Hepatocyte (in vitro differentiated cells): Measurements from ENCODE around the gene IGSF10. TPM values are rescaled to one million over a fixed set of nuclear protein-coding genes. Genes with fewer than 3 reads are reported as not detected.

Source experiments
- DNase-seq: peaks from one replicate; pipeline ENCODE4 v3.0.0-alpha.2; 2016; ENCODE audit warnings: low spot score
- H2AFZ ChIP-seq: fragments of 200-600 bp; sonication (generic); 2 replicates; pipeline ENCODE4 v1.6.0; 2016; ENCODE audit warnings: antibody characterized with exemption, mild to moderate bottlenecking
- H3K27ac ChIP-seq: fragments of 200-600 bp; sonication (generic); 2 replicates; pipeline ENCODE4 v1.5.1; 2016; ENCODE audit warnings: mild to moderate bottlenecking
- H3K27me3 ChIP-seq: fragments of 200-600 bp; sonication (generic); 2 replicates; pipeline ENCODE4 v1.6.1; 2016
- H3K36me3 ChIP-seq: fragments of 200-600 bp; sonication (generic); replicated peaks from 2 replicates; pipeline ENCODE4 v1.5.1; 2016; ENCODE audit warnings: low read depth; ENCODE audit not compliant: insufficient read depth
- H3K4me1 ChIP-seq: fragments of 200-600 bp; sonication (generic); 2 replicates; pipeline ENCODE4 v1.5.1; 2016; ENCODE audit warnings: mild to moderate bottlenecking, moderate library complexity; ENCODE audit not compliant: insufficient read depth
- H3K4me2 ChIP-seq: fragments of 200-600 bp; sonication (generic); 2 replicates; pipeline ENCODE4 v1.6.0; 2016
- H3K4me3 ChIP-seq: fragments of 200-600 bp; sonication (generic); 2 replicates; pipeline ENCODE4 v1.5.1; 2016; ENCODE audit warnings: mild to moderate bottlenecking
- H3K79me2 ChIP-seq: fragments of 200-600 bp; sonication (generic); 2 replicates; pipeline ENCODE4 v1.6.0; 2017; ENCODE audit warnings: mild to moderate bottlenecking
- H3K9me2 ChIP-seq: fragments of 200-600 bp; sonication (generic); replicated peaks from 2 replicates; pipeline ENCODE4 v1.6.0; 2017; ENCODE audit warnings: mild to moderate bottlenecking; ENCODE audit not compliant: insufficient read depth
- H3K9me3 ChIP-seq: fragments of 200-600 bp; sonication (generic); 2 replicates; pipeline ENCODE4 v1.5.1; 2016; ENCODE audit warnings: low read depth, mild to moderate bottlenecking
- H4K20me1 ChIP-seq: fragments of 200-600 bp; sonication (generic); 2 replicates; pipeline ENCODE4 v1.6.0; 2016; ENCODE audit warnings: mild to moderate bottlenecking; ENCODE audit not compliant: insufficient read depth, poor library complexity, severe bottlenecking
- CTCF ChIP-seq: fragments of 200-600 bp; sonication (generic); IDR thresholded peaks from 2 replicates; pipeline ENCODE4 v1.5.1; 2016; ENCODE audit warnings: antibody characterized with exemption, mild to moderate bottlenecking; ENCODE audit not compliant: poor library complexity
- EZH2 ChIP-seq: fragments of 200-600 bp; sonication (generic); IDR thresholded peaks from 2 replicates; pipeline ENCODE4 v1.6.1; 2016; ENCODE audit warnings: antibody characterized with exemption, mild to moderate bottlenecking, borderline replicate concordance
- EZH2phosphoT487 ChIP-seq: fragments of 200-600 bp; sonication (generic); IDR thresholded peaks from one replicate; pipeline ENCODE4 v1.6.1; 2018; ENCODE audit warnings: antibody characterized with exemption, mild to moderate bottlenecking, low read depth, moderate library complexity; ENCODE audit not compliant: unreplicated experiment, severe bottlenecking
- WGBS: methylation state at CpG from one replicate; pipeline ENCODE4 v1.1.6; 2016; ENCODE audit warnings: low lambda C conversion rate; ENCODE audit errors: missing lambda C conversion rate; 5-methylcytosine and 5-hydroxymethylcytosine counted together
- polyA plus RNA-seq: library from polyadenylated mRNA; unstranded; fragments of >200 nt; fragmentation: Nextera tagmentation; extraction: Ambion mirVana; gene quantifications from 2 replicates; pipeline ENCODE4 v1.2.1, GENCODE V29; 2016
- total RNA-seq: library from RNA; depleted of rRNA; stranded (reverse); fragments of >200 nt; gene quantifications from 2 replicates; pipeline ENCODE4 v1.2.3, GENCODE V29; 2014

IGSF10 gene
- total and polyA plus RNA-seq, 2 experiments from 2014 or later = 0.75 to 1.4 TPM

DNA sequence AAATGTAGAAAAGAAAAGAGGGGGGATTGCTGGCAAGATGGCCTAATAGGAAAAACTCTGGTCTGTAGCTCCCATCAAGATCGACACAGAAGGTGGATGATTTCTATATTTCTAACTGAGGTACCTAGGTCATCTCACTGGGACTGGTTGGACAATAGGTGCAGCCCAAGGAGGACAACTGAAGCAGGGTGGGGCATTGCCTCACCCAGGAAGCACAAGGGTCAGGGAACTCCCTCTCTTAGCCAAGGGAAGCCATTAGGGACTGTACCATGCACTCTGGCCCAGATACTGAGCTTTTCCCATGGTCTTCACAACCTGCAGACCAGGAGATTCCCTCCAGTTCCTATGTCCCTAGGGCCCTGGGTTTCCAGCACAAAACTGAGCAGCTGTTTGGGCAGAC lies 22.6 kb upstream of the IGSF10 start:
- no peaks in the 10 kb centered on the region for H3K27me3 ChIP-seq
- H3K4me3 ChIP-seq = no peak overlapping the region
- H3K36me3 ChIP-seq = no peaks in the 10 kb centered on the region
- no peak overlapping the region for H3K27ac ChIP-seq
- no peaks in the 10 kb centered on the region for H3K4me1 ChIP-seq
- H2AFZ ChIP-seq = no peak overlapping the region
- no peak for DNase-seq
- no peak for TF ChIP-seq EZH2phosphoT487
- no peak for TF ChIP-seq EZH2
- no peak for TF ChIP-seq CTCF
- H3K9me2 ChIP-seq = no peaks in the 10 kb centered on the region
- H3K9me3 ChIP-seq = peaks cover 5% of the 10 kb centered on the region
- 96% methylated on average over 1 of the region's 1 CpG for WGBS
- no peaks in the 10 kb centered on the region for H4K20me1 ChIP-seq
- no peak overlapping the region for H3K4me2 ChIP-seq
- H3K79me2 ChIP-seq = no peaks in the 10 kb centered on the region

DNA sequence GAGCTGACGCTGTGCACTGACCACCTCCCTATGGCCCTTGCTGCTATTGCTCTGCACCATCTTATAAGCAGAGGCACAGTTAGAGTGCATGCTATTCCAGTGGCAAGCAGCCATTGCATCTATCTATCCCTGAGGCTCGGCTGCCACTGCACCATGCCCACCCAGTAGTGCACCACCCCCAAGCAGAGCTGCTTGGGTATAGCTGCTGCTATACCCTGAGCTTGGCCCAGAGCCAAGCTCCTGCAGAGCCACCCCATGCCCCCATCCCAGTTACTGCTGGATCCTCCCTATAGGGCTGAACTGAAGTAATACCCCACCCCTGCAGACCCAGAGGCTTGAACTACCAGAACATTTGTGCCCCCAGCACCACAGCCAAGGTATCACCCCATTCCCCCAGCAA lies 19.6 kb upstream of the IGSF10 start:
- no peak overlapping the region for H3K4me3 ChIP-seq
- H3K27me3 ChIP-seq = no peaks in the 10 kb centered on the region
- peaks cover 5% of the 10 kb centered on the region for H3K9me3 ChIP-seq
- 95% methylated on average over 2 of the region's 2 CpGs for WGBS
- H4K20me1 ChIP-seq = no peaks in the 10 kb centered on the region
- no peak overlapping the region for H3K4me2 ChIP-seq
- no peak for DNase-seq
- no peak overlapping the region for H3K27ac ChIP-seq
- H2AFZ ChIP-seq = no peak overlapping the region
- TF ChIP-seq EZH2phosphoT487 (no peak), CTCF (no peak), EZH2 (no peak)
- H3K4me1 ChIP-seq = peaks cover 7% of the 10 kb centered on the region
- H3K79me2 ChIP-seq = no peaks in the 10 kb centered on the region
- H3K36me3 ChIP-seq = no peaks in the 10 kb centered on the region
- H3K9me2 ChIP-seq = no peaks in the 10 kb centered on the region

DNA sequence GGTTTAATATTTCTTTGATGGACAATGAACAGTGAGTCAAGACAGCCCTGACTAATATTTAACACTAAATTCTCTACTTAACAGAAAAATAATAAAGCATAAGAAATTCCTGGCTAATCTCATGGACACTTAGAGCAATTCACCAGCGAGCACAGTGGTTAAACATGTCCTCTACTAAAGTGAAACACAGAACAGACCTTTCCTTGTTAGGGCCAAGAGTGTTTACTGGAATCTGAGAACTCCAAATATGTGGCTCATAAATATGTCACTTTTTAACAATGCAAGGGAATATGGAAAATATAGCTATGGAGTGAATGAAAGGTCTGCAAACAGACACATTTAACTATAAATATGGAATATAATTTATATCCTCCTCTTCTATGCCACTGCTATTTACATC lies 18.6 kb upstream of the IGSF10 start:
- Histone ChIP-seq H3K4me2 (no peak overlapping the region), H4K20me1 (no peaks in the 10 kb centered on the region), H3K4me1 (peaks cover 7% of the 10 kb centered on the region), H3K36me3 (no peaks in the 10 kb centered on the region), H3K9me2 (no peaks in the 10 kb centered on the region), H3K9me3 (peaks cover 5% of the 10 kb centered on the region), H3K27ac (no peak overlapping the region), H3K79me2 (no peaks in the 10 kb centered on the region), H2AFZ (no peak overlapping the region), H3K27me3 (no peaks in the 10 kb centered on the region), H3K4me3 (no peak overlapping the region)
- DNase-seq = no peak
- WGBS = 3% methylated on average over 1 of the region's 1 CpG
- TF ChIP-seq EZH2 = no peak

DNA sequence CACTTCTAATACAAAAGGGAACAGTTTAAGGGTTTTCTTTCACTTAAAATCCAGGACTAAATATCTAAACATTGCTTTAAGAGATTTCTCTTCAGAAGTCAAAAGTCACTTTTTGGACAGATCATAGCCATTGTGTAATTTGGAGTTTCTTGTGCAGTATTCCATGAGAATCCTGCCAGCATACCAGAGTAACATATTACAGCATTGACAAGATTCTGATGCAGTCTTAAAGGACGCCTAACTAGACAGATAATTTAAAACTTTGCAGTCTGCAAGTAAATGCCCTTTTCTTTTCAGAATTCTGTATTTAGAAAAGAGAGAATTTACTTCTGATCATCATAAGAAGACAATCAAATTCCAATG lies 17.5 kb upstream of the IGSF10 start:
- Histone ChIP-seq H3K36me3 (no peaks in the 10 kb centered on the region), H3K4me3 (no peak overlapping the region), H3K27me3 (no peaks in the 10 kb centered on the region), H3K9me3 (peaks cover 5% of the 10 kb centered on the region), H3K27ac (no peak overlapping the region), H3K4me1 (peaks cover 7% of the 10 kb centered on the region), H2AFZ (no peak overlapping the region), H4K20me1 (no peaks in the 10 kb centered on the region), H3K4me2 (no peak overlapping the region), H3K9me2 (no peaks in the 10 kb centered on the region), H3K79me2 (no peaks in the 10 kb centered on the region)
- DNase-seq = no peak
- 35% methylated on average over 1 of the region's 1 CpG for WGBS
- no peak for TF ChIP-seq CTCF
- TF ChIP-seq EZH2 = no peak
- TF ChIP-seq EZH2phosphoT487 = no peak
